Mesenchymal stem cell (in vitro differentiated cells and primary cell): ENCODE measurements around the gene IGF1R.

Source experiments
- DNase-seq: peaks from one replicate; pipeline ENCODE4 v3.0.0-alpha.2; 2013
- H2AFZ ChIP-seq: one replicate; pipeline ENCODE4 v1.6.1; 2013; ENCODE audit warnings: low read depth, mild to moderate bottlenecking, control low read depth, inconsistent platforms, low read length, moderate library complexity
- H2AK5ac ChIP-seq: 2 replicates; pipeline ENCODE4 v1.6.1; 2013; ENCODE audit warnings: low read length, moderate library complexity, mild to moderate bottlenecking, inconsistent platforms; ENCODE audit not compliant: severe bottlenecking
- H2BK120ac ChIP-seq: one replicate; pipeline ENCODE4 v1.6.1; 2013; ENCODE audit warnings: low read depth, mild to moderate bottlenecking, inconsistent platforms, low read length, moderate library complexity
- H2BK12ac ChIP-seq, 2 experiments: one replicate each; pipeline ENCODE4 v1.6.1; 2013; ENCODE audit warnings: inconsistent platforms in 2 of 2, low read length in 2 of 2, mild to moderate bottlenecking in 2 of 2, moderate library complexity in 2 of 2, control low read depth in 1 of 2
- H2BK15ac ChIP-seq: one replicate; pipeline ENCODE4 v1.6.1; 2013; ENCODE audit warnings: mild to moderate bottlenecking, low read depth, inconsistent platforms; ENCODE audit not compliant: poor library complexity, severe bottlenecking
- H2BK5ac ChIP-seq: 2 replicates; pipeline ENCODE4 v1.6.1; 2013; ENCODE audit warnings: low read depth, mild to moderate bottlenecking, low read length, control low read depth, inconsistent platforms; ENCODE audit not compliant: poor library complexity, severe bottlenecking
- H3K14ac ChIP-seq, 2 experiments: one replicate each; pipeline ENCODE4 v1.6.1; 2013; ENCODE audit warnings: inconsistent platforms in 2 of 2, low read length in 2 of 2, control low read depth in 1 of 2, mild to moderate bottlenecking in 1 of 2, moderate library complexity in 1 of 2
- H3K18ac ChIP-seq, 2 experiments: one replicate each; pipeline ENCODE4 v1.6.1; 2013; ENCODE audit warnings: inconsistent platforms in 2 of 2, low read length in 2 of 2, control low read depth in 1 of 2, low read depth in 1 of 2, mild to moderate bottlenecking in 1 of 2
- H3K23ac ChIP-seq, 2 experiments: one replicate each; pipeline ENCODE4 v1.6.1; 2013; ENCODE audit warnings: inconsistent platforms in 2 of 2, low read length in 2 of 2, mild to moderate bottlenecking in 2 of 2, moderate library complexity in 2 of 2, control low read depth in 1 of 2
- H3K27ac ChIP-seq: 2 replicates; pipeline ENCODE4 v1.5.1; 2013; ENCODE audit warnings: mild to moderate bottlenecking, moderate library complexity, low read length, control low read depth, inconsistent platforms; ENCODE audit not compliant: poor library complexity, severe bottlenecking
- H3K27me3 ChIP-seq, 2 experiments: 2 replicates each; pipeline versions ENCODE4 v1.6.1 to v1.7.0; 2013; ENCODE audit warnings: low read length in 2 of 2, mild to moderate bottlenecking in 2 of 2, moderate library complexity in 2 of 2, control low read depth in 1 of 2, inconsistent platforms in 1 of 2; ENCODE audit not compliant: control insufficient read depth in 1 of 2, insufficient read depth in 1 of 2
- H3K36me3 ChIP-seq, 2 experiments: 2 replicates each; pipeline versions ENCODE4 v1.6.1 to v1.7.0; 2013; ENCODE audit warnings: low read length in 2 of 2, control low read depth in 1 of 2, inconsistent platforms in 1 of 2, low read depth in 1 of 2, mild to moderate bottlenecking in 1 of 2; ENCODE audit not compliant: insufficient read depth in 2 of 2, control insufficient read depth in 1 of 2
- H3K4ac ChIP-seq, 2 experiments: one replicate each; pipeline ENCODE4 v1.6.1; 2013; ENCODE audit warnings: inconsistent platforms in 2 of 2, low read length in 2 of 2, mild to moderate bottlenecking in 2 of 2, moderate library complexity in 2 of 2, control low read depth in 1 of 2, low read depth in 1 of 2
- H3K4me1 ChIP-seq: 2 replicates; pipeline ENCODE4 v1.6.1; 2013; ENCODE audit warnings: low read depth, low read length, control low read depth; ENCODE audit not compliant: control insufficient read depth, insufficient read depth
- H3K4me2 ChIP-seq: 2 replicates; pipeline ENCODE4 v1.6.1; 2013; ENCODE audit warnings: low read length, mild to moderate bottlenecking, inconsistent platforms; ENCODE audit not compliant: poor library complexity, severe bottlenecking
- H3K4me3 ChIP-seq, 2 experiments: 2 replicates each; pipeline versions ENCODE4 v1.5.1 to v1.7.0; 2013; ENCODE audit warnings: low read length in 2 of 2, mild to moderate bottlenecking in 2 of 2, control low read depth in 1 of 2, low read depth in 1 of 2; ENCODE audit not compliant: insufficient read depth in 1 of 2
- H3K79me1 ChIP-seq: replicated peaks from 2 replicates; pipeline ENCODE4 v1.6.1; 2013; ENCODE audit warnings: mild to moderate bottlenecking, control low read depth, low read length, inconsistent platforms; ENCODE audit not compliant: poor library complexity, severe bottlenecking
- H3K9ac ChIP-seq: 2 replicates; pipeline ENCODE4 v1.7.0; 2013; ENCODE audit warnings: mild to moderate bottlenecking, low read length, moderate library complexity
- H3K9me3 ChIP-seq: 2 replicates; pipeline ENCODE4 v1.7.0; 2013; ENCODE audit warnings: mild to moderate bottlenecking, low read length; ENCODE audit not compliant: control insufficient read depth
- H4K8ac ChIP-seq: one replicate; pipeline ENCODE4 v1.6.1; 2013; ENCODE audit warnings: inconsistent platforms, mild to moderate bottlenecking, low read length, moderate library complexity
- H4K91ac ChIP-seq: one replicate; pipeline ENCODE4 v1.6.1; 2013; ENCODE audit warnings: mild to moderate bottlenecking, low read length, inconsistent platforms
- WGBS: methylation state at CpG from one replicate; pipeline ENCODE4 v1.1.7; 2013; ENCODE audit warnings: mixed read lengths; 5-methylcytosine and 5-hydroxymethylcytosine counted together

IGF1R gene

GRCh38 chr15:98955961-98956723, 307.8 kb downstream of the IGF1R start:
- Histone ChIP-seq H3K4me2 (no peak overlapping the region), H3K14ac (no peak overlapping the region), H3K4me1 (peaks cover 8% of the 10 kb centered on the region), H3K36me3 (peaks cover 72 to 76% of the 10 kb centered on the region in 2 experiments), H2BK12ac (no peak overlapping the region), H3K4me3 (no peak overlapping the region), H4K91ac (no peak overlapping the region), H4K8ac (no peak overlapping the region), H3K9me3 (peaks cover 2% of the 10 kb centered on the region), H2BK120ac (no peak overlapping the region), H3K79me1 (peaks cover 6% of the 10 kb centered on the region), H2BK15ac (no peak overlapping the region), H3K9ac (no peak overlapping the region), H3K27me3 (no peaks in the 10 kb centered on the region), H2AK5ac (no peak overlapping the region), H3K4ac (no peak overlapping the region), H2AFZ (no peak overlapping the region), H3K27ac (no peak overlapping the region), H2BK5ac (no peak overlapping the region), H3K23ac (no peak overlapping the region), H3K18ac (no peak overlapping the region)
- WGBS = 98% methylated on average over 25 of the region's 25 CpGs
- no peak for DNase-seq

GRCh38 chr15:98956796-98957553, 308.6 kb downstream of the IGF1R start:
- H2AFZ ChIP-seq = no peak overlapping the region
- no peak overlapping the region for H3K4ac ChIP-seq
- 96% methylated on average over 39 of the region's 39 CpGs for WGBS
- no peak overlapping the region for H2AK5ac ChIP-seq
- H3K18ac ChIP-seq = no peak overlapping the region
- no peak overlapping the region for H3K23ac ChIP-seq
- no peak overlapping the region for H4K91ac ChIP-seq
- peaks cover 72 to 77% of the 10 kb centered on the region in 2 experiments for H3K36me3 ChIP-seq
- peaks cover 6% of the 10 kb centered on the region for H3K79me1 ChIP-seq
- H4K8ac ChIP-seq = no peak overlapping the region
- no peak overlapping the region for H2BK120ac ChIP-seq
- H2BK15ac ChIP-seq = no peak overlapping the region
- no peaks in the 10 kb centered on the region for H3K27me3 ChIP-seq
- no peak overlapping the region for H2BK5ac ChIP-seq
- no peak overlapping the region for H3K27ac ChIP-seq
- H3K4me3 ChIP-seq = no peak overlapping the region
- H2BK12ac ChIP-seq = no peak overlapping the region
- H3K4me2 ChIP-seq = no peak overlapping the region
- DNase-seq = no peak
- H3K9me3 ChIP-seq = peaks cover 11% of the 10 kb centered on the region
- no peak overlapping the region for H3K9ac ChIP-seq
- H3K4me1 ChIP-seq = peaks cover 8% of the 10 kb centered on the region
- no peak overlapping the region for H3K14ac ChIP-seq

GRCh38 chr15:98957655-98958054, 309.3 kb downstream of the IGF1R start:
- Histone ChIP-seq H3K27ac (no peak overlapping the region), H4K91ac (no peak overlapping the region), H3K4me3 (no peak overlapping the region), H3K4me2 (no peak overlapping the region), H2BK120ac (no peak overlapping the region), H3K9me3 (peaks cover 17% of the 10 kb centered on the region), H2AFZ (no peak overlapping the region), H2BK5ac (no peak overlapping the region), H3K23ac (no peak overlapping the region), H3K4ac (no peak overlapping the region), H3K79me1 (peaks cover 6% of the 10 kb centered on the region), H2BK15ac (no peak overlapping the region), H3K4me1 (peaks cover 8% of the 10 kb centered on the region), H3K9ac (no peak overlapping the region), H3K36me3 (peaks cover 72 to 78% of the 10 kb centered on the region in 2 experiments), H3K14ac (no peak overlapping the region), H3K18ac (no peak overlapping the region), H2AK5ac (no peak overlapping the region), H2BK12ac (no peak overlapping the region), H3K27me3 (no peaks in the 10 kb centered on the region), H4K8ac (no peak overlapping the region)
- WGBS = 92% methylated on average over 6 of the region's 6 CpGs
- no peak for DNase-seq

GRCh38 chr15:98958076-98958475, 309.7 kb downstream of the IGF1R start:
- DNase-seq = no peak
- Histone ChIP-seq H3K79me1 (peaks cover 6% of the 10 kb centered on the region), H3K4ac (no peak overlapping the region), H3K36me3 (peaks cover 70 to 77% of the 10 kb centered on the region in 2 experiments), H3K27me3 (no peaks in the 10 kb centered on the region), H2AFZ (no peak overlapping the region), H3K27ac (no peak overlapping the region), H3K4me3 (no peak overlapping the region), H3K18ac (no peak overlapping the region), H3K9ac (no peak overlapping the region), H2BK12ac (no peak overlapping the region), H2BK5ac (no peak overlapping the region), H3K9me3 (peaks cover 18% of the 10 kb centered on the region), H2BK120ac (no peak overlapping the region), H3K4me2 (no peak overlapping the region), H3K23ac (no peak overlapping the region), H3K14ac (no peak overlapping the region), H2BK15ac (no peak overlapping the region), H2AK5ac (no peak overlapping the region), H4K91ac (no peak overlapping the region), H3K4me1 (peaks cover 8% of the 10 kb centered on the region), H4K8ac (no peak overlapping the region)
- WGBS = 97% methylated on average over 11 of the region's 11 CpGs
